SK-N-SH (cell line): Measurements from ENCODE around the gene MINDY3. TPM values are rescaled to one million over a fixed set of nuclear protein-coding genes. Genes with fewer than 3 reads are reported as not detected.

Experiments
- CTCF ChIA-PET: fragments of 300-600, 350-600 bp; formaldehyde crosslinking; extraction: SDS; loops from one replicate; lab custom pipeline; 2021; lab: Yijun Ruan, JAX
- POLR2A ChIA-PET: fragments of 350-600 bp; sonication (Branson Sonifier 250); formaldehyde crosslinking; extraction: SDS; loops from one replicate; lab custom pipeline; 2020; ENCODE audit warnings: antibody characterized with exemption, inconsistent platforms; lab: Yijun Ruan, JAX
- DNase-seq: peaks from one replicate; pipeline ENCODE4 v3.0.0; 2012
- H2AFZ ChIP-seq: fragments of 200-600 bp; sonication (generic); 2 replicates; pipeline ENCODE4 v1.8.1; 2016; ENCODE audit warnings: antibody characterized with exemption, mild to moderate bottlenecking, low read depth
- H3F3A ChIP-seq: fragments of 200-600 bp; sonication (generic); replicated peaks from 2 replicates; pipeline ENCODE3; 2016; ENCODE audit warnings: antibody characterized with exemption, mild to moderate bottlenecking; ENCODE audit not compliant: insufficient read depth
- H3K27ac ChIP-seq, 2 experiments: fragments of 200-500 bp in 1 of 2; fragments of 200-600 bp in 1 of 2; sonication (Bioruptor generic) in 1 of 2; sonication (generic), shearing (Covaris generic) in 1 of 2; 2 replicates each; pipeline versions ENCODE4 v1.5.1 to v1.6.1; 2014 to 2016; ENCODE audit warnings: low read depth in 2 of 2, inconsistent platforms in 1 of 2, low read length in 1 of 2, mild to moderate bottlenecking in 1 of 2, mixed read lengths in 1 of 2
- H3K27me3 ChIP-seq: fragments of 200-600 bp; sonication (generic), shearing (Covaris generic); 2 replicates; pipeline ENCODE4 v1.6.1; 2016; ENCODE audit warnings: mixed run types; ENCODE audit not compliant: insufficient read depth
- H3K36me3 ChIP-seq, 2 experiments: fragments of 200-500 bp in 1 of 2; fragments of 200-600 bp in 1 of 2; sonication (Bioruptor generic) in 1 of 2; sonication (generic) in 1 of 2; replicated peaks in 1 of 2; 2 replicates each; pipeline versions ENCODE3 to v1.5.1; 2014 to 2016; ENCODE audit warnings: low read length in 1 of 2, mild to moderate bottlenecking in 1 of 2; ENCODE audit not compliant: insufficient read depth in 2 of 2, control insufficient read depth in 1 of 2
- H3K4me1 ChIP-seq, 2 experiments: fragments of 200-500 bp in 1 of 2; fragments of 200-600 bp in 1 of 2; sonication (Bioruptor generic) in 1 of 2; sonication (generic), shearing (Covaris generic) in 1 of 2; 2 replicates each; pipeline versions ENCODE4 v1.5.1 to v1.6.1; 2014 to 2016; ENCODE audit warnings: low read depth in 1 of 2, low read length in 1 of 2, mixed run types in 1 of 2; ENCODE audit not compliant: insufficient read depth in 2 of 2, control insufficient read depth in 1 of 2
- H3K4me2 ChIP-seq: fragments of 200-600 bp; sonication (generic), shearing (Covaris generic); 2 replicates; pipeline ENCODE4 v1.6.1; 2017; ENCODE audit warnings: mixed run types
- H3K4me3 ChIP-seq, 2 experiments: fragments of 200-500 bp in 1 of 2; fragments of 200-600 bp in 1 of 2; sonication (Bioruptor generic) in 1 of 2; sonication (generic), shearing (Covaris generic) in 1 of 2; 2 replicates each; pipeline versions ENCODE4 v1.5.1 to v1.8.1; 2014 to 2016; ENCODE audit warnings: low read depth in 2 of 2, inconsistent platforms in 1 of 2, low read length in 1 of 2, mild to moderate bottlenecking in 1 of 2, mixed read lengths in 1 of 2, moderate library complexity in 1 of 2
- H3K79me2 ChIP-seq: fragments of 200-600 bp; sonication (generic); 2 replicates; pipeline ENCODE4 v1.8.1; 2017; ENCODE audit warnings: mild to moderate bottlenecking; ENCODE audit not compliant: insufficient read depth
- H3K9ac ChIP-seq: fragments of 200-600 bp; sonication (generic); 2 replicates; pipeline ENCODE4 v1.6.1; 2017; ENCODE audit warnings: mixed run types
- H3K9me2 ChIP-seq: fragments of 200-600 bp; sonication (generic); 2 replicates; pipeline ENCODE4 v1.6.1; 2017; ENCODE audit warnings: mixed run types
- H3K9me3 ChIP-seq: fragments of 200-600 bp; sonication (generic); 2 replicates; pipeline ENCODE4 v1.6.1; 2017; ENCODE audit warnings: mixed run types, mild to moderate bottlenecking, moderate library complexity
- H4K20me1 ChIP-seq: fragments of 200-600 bp; sonication (generic); 2 replicates; pipeline ENCODE4 v1.6.1; 2017; ENCODE audit warnings: mild to moderate bottlenecking, mixed run types; ENCODE audit not compliant: insufficient read depth
- CHD2 ChIP-seq: fragments of 150-350 bp; IDR thresholded peaks from 2 replicates; pipeline ENCODE4 v1.6.1; 2018; ENCODE audit warnings: low read length; ENCODE audit not compliant: partially characterized antibody
- ELF1 ChIP-seq: IDR thresholded peaks from 2 replicates; pipeline ENCODE4 v1.4.0; 2012
- EP300 ChIP-seq, 2 experiments: IDR thresholded peaks; 2 replicates each; pipeline versions ENCODE4 v1.4.0 to v1.6.1; 2012; ENCODE audit warnings: borderline replicate concordance in 1 of 2, low read depth in 1 of 2, low read length in 1 of 2
- EZH2phosphoT487 ChIP-seq: fragments of 200-600 bp; sonication (generic); IDR thresholded peaks from 2 replicates; pipeline ENCODE4 v1.6.1; 2017; ENCODE audit warnings: low read depth, mixed run types, mild to moderate bottlenecking, antibody characterized with exemption, moderate library complexity, borderline replicate concordance
- GABPA ChIP-seq: IDR thresholded peaks from 2 replicates; pipeline ENCODE4 v1.4.0; 2012; ENCODE audit warnings: low read depth, mild to moderate bottlenecking
- GATA2 ChIP-seq: sonication (generic); formaldehyde crosslinking; IDR thresholded peaks from 2 replicates; pipeline ENCODE4 v1.5.0; 2020; ENCODE audit warnings: mild to moderate bottlenecking, missing genetic modification reagents
- JUND ChIP-seq: IDR thresholded peaks from 2 replicates; pipeline ENCODE4 v1.4.0; 2012
- MEF2A ChIP-seq: IDR thresholded peaks from 2 replicates; pipeline ENCODE4 v1.4.0; 2012; ENCODE audit warnings: low read depth, borderline replicate concordance
- POLR2AphosphoS5 ChIP-seq: IDR thresholded peaks from 2 replicates; pipeline ENCODE4 v1.6.1; 2012; ENCODE audit warnings: low read depth, low read length
- RCOR1 ChIP-seq: fragments of 150-350 bp; IDR thresholded peaks from 2 replicates; pipeline ENCODE4 v1.6.1; 2017; ENCODE audit warnings: antibody characterized with exemption, low read length
- TCF12 ChIP-seq: IDR thresholded peaks from 2 replicates; pipeline ENCODE4 v1.4.0; 2012
- WGBS: methylation state at CpG from one replicate; pipeline ENCODE4 v1.1.6; 2017; ENCODE audit warnings: low lambda C conversion rate; 5-methylcytosine and 5-hydroxymethylcytosine counted together
- polyA plus RNA-seq, 3 experiments: library from polyadenylated mRNA; depleted of rRNA; stranded (reverse); fragments of >200 nt; gene quantifications; 2 replicates each; pipeline ENCODE4 v1.2.3, GENCODE V29; 2012
- TF ChIP-seq, protein P1 (sequence below): fragments of 150-350 bp; IDR thresholded peaks from 2 replicates; pipeline ENCODE4 v1.6.1; 2016; ENCODE audit warnings: mild to moderate bottlenecking, low read depth, low read length
- TF ChIP-seq, protein P2 (sequence below): IDR thresholded peaks from 2 replicates; pipeline ENCODE4 v1.4.0; 2012; ENCODE audit warnings: low read depth, borderline replicate concordance
- TF ChIP-seq, protein P3 (sequence below): fragments of 150-350 bp; IDR thresholded peaks from 2 replicates; pipeline ENCODE4 v1.6.1; 2017; ENCODE audit warnings: antibody characterized with exemption, low read length, low read depth, borderline replicate concordance
- TF ChIP-seq, protein P4 (sequence below): fragments of 200-600 bp; sonication (generic); IDR thresholded peaks from 2 replicates; pipeline ENCODE4 v1.6.1; 2017; ENCODE audit warnings: antibody characterized with exemption, mild to moderate bottlenecking, moderate library complexity
- TF ChIP-seq, protein P5 (sequence below): IDR thresholded peaks from 2 replicates; pipeline ENCODE4 v1.6.1; 2012; ENCODE audit warnings: mild to moderate bottlenecking, low read depth, low read length, moderate library complexity

MINDY3 gene
- polyA plus RNA-seq, 1 of the 3 experiments (the other 2 are of a cell fraction), result 9.5 TPM

DNA sequence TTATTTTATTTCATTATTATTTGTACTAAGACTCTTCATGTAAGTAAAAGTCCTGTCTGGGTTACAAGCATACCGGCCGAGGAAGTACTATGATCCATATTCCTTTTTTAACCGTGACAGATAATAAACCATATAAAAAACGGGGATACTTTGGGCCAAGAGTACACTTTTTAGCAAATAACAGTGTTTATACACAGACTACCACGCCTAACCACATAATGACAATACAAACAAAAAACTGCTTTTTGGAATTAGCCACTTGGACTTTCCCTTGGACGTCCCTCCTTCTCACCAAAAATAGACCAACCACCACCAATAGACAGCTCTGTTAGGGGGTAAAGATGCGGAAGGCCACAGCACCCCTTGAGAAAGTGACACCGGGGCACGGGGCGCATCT, 800 bp downstream of the MINDY3 start:
- Histone ChIP-seq H3F3A (no peaks in the 10 kb centered on the region), H4K20me1 (peaks cover 9% of the 10 kb centered on the region), H3K4me1 (peaks cover 12 to 15% of the 10 kb centered on the region in 2 experiments; a peak in 3 of 4 replicates), H3K79me2 (peaks cover 47% of the 10 kb centered on the region), H3K9me2 (no peaks in the 10 kb centered on the region), H3K4me3 (peak overlapping the region; percentile 98 to 99), H3K27ac (peak overlapping the region in 1 of 2 experiments; percentile 70; a peak in 2 of 4 replicates), H2AFZ (peak overlapping the region; percentile 97; the same call in 1 of the 2 replicates), H3K27me3 (no peaks in the 10 kb centered on the region), H3K9me3 (no peaks in the 10 kb centered on the region), H3K4me2 (peak overlapping the region; percentile 76), H3K9ac (peak overlapping the region; percentile 66), H3K36me3 (peaks cover 0 to 4% of the 10 kb centered on the region in 2 experiments)
- DNase-seq, result no peak
- WGBS, result 11% methylated on average over 10 of the region's 10 CpGs
- ChIA-PET CTCF (interaction anchor here (1.5 kb wide), 1 partner anchor 43 kb away, joined by 5 read pairs; no protein-coding TSS in a partner anchor), POLR2A (no interaction called here)
- TF ChIP-seq GABPA (no peak), ELF1 (no peak), RCOR1 (no peak), JUND (no peak), EZH2phosphoT487 (no peak)
- TF ChIP-seq, protein P1, sequence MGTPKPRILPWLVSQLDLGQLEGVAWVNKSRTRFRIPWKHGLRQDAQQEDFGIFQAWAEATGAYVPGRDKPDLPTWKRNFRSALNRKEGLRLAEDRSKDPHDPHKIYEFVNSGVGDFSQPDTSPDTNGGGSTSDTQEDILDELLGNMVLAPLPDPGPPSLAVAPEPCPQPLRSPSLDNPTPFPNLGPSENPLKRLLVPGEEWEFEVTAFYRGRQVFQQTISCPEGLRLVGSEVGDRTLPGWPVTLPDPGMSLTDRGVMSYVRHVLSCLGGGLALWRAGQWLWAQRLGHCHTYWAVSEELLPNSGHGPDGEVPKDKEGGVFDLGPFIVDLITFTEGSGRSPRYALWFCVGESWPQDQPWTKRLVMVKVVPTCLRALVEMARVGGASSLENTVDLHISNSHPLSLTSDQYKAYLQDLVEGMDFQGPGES, result no peak
- TF ChIP-seq, protein P2, sequence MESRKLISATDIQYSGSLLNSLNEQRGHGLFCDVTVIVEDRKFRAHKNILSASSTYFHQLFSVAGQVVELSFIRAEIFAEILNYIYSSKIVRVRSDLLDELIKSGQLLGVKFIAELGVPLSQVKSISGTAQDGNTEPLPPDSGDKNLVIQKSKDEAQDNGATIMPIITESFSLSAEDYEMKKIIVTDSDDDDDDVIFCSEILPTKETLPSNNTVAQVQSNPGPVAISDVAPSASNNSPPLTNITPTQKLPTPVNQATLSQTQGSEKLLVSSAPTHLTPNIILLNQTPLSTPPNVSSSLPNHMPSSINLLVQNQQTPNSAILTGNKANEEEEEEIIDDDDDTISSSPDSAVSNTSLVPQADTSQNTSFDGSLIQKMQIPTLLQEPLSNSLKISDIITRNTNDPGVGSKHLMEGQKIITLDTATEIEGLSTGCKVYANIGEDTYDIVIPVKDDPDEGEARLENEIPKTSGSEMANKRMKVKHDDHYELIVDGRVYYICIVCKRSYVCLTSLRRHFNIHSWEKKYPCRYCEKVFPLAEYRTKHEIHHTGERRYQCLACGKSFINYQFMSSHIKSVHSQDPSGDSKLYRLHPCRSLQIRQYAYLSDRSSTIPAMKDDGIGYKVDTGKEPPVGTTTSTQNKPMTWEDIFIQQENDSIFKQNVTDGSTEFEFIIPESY, result no peak
- TF ChIP-seq, protein P3, sequence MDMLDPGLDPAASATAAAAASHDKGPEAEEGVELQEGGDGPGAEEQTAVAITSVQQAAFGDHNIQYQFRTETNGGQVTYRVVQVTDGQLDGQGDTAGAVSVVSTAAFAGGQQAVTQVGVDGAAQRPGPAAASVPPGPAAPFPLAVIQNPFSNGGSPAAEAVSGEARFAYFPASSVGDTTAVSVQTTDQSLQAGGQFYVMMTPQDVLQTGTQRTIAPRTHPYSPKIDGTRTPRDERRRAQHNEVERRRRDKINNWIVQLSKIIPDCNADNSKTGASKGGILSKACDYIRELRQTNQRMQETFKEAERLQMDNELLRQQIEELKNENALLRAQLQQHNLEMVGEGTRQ, result no peak
- TF ChIP-seq, protein P4, sequence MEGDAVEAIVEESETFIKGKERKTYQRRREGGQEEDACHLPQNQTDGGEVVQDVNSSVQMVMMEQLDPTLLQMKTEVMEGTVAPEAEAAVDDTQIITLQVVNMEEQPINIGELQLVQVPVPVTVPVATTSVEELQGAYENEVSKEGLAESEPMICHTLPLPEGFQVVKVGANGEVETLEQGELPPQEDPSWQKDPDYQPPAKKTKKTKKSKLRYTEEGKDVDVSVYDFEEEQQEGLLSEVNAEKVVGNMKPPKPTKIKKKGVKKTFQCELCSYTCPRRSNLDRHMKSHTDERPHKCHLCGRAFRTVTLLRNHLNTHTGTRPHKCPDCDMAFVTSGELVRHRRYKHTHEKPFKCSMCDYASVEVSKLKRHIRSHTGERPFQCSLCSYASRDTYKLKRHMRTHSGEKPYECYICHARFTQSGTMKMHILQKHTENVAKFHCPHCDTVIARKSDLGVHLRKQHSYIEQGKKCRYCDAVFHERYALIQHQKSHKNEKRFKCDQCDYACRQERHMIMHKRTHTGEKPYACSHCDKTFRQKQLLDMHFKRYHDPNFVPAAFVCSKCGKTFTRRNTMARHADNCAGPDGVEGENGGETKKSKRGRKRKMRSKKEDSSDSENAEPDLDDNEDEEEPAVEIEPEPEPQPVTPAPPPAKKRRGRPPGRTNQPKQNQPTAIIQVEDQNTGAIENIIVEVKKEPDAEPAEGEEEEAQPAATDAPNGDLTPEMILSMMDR, result no peak

DNA sequence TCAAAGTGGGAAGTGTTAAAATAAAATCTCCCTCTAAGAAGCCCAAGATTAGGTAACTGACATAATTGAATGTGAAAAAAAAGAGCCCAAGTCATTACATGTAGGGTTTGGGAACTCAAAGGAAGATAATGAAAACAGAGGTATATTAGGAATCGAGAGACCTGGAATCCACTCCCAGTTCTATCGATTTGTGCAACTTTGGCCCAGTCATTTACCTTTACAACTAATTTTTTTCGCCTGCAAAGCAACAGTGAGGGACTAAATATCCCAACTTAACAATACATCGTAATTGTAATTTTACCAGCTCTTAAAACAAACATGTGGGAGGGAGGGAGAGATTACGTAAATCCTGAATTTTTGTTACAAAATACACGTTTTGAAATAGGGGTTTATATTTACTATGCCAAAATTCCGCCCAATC, 1.4 kb downstream of the MINDY3 start:
- H2AFZ ChIP-seq, result no peak overlapping the region
- H3F3A ChIP-seq, result no peaks in the 10 kb centered on the region
- ChIA-PET POLR2A (no interaction called here), CTCF (interaction anchor here (1.0 to 1.5 kb wide), 2 partner anchors 44 to 919 kb away, joined by 4 to 5 read pairs; no protein-coding TSS in a partner anchor)
- H3K9me2 ChIP-seq, result no peaks in the 10 kb centered on the region
- WGBS, result 65% methylated on average over 7 of the region's 7 CpGs
- no peaks in the 10 kb centered on the region for H3K27me3 ChIP-seq
- H4K20me1 ChIP-seq, result peaks cover 9% of the 10 kb centered on the region
- no peak for DNase-seq
- H3K4me1 ChIP-seq, result peaks cover 12 to 15% of the 10 kb centered on the region in 2 experiments; a peak in 3 of 4 replicates
- H3K36me3 ChIP-seq, result peaks cover 0 to 4% of the 10 kb centered on the region in 2 experiments
- H3K9me3 ChIP-seq, result no peaks in the 10 kb centered on the region
- peak overlapping the region; percentile 98 to 99; a peak in 3 of 4 replicates for H3K4me3 ChIP-seq
- H3K9ac ChIP-seq, result peak overlapping the region; percentile 66; the same call in 1 of the 2 replicates
- no peak overlapping the region for H3K27ac ChIP-seq
- H3K4me2 ChIP-seq, result peak overlapping the region; percentile 76
- H3K79me2 ChIP-seq, result peaks cover 54% of the 10 kb centered on the region
- TF ChIP-seq, protein P3, result no peak
- no peak for TF ChIP-seq RCOR1
- no peak for TF ChIP-seq EP300 (IDR thresholded peaks at IDR 0.05; ENCODE audit: borderline replicate concordance in 1 of 2, low read depth in 1 of 2, low read length in 1 of 2)
- TF ChIP-seq POLR2AphosphoS5, result no peak
- no peak for TF ChIP-seq CHD2
- no peak for TF ChIP-seq MEF2A
- TF ChIP-seq, protein P5, sequence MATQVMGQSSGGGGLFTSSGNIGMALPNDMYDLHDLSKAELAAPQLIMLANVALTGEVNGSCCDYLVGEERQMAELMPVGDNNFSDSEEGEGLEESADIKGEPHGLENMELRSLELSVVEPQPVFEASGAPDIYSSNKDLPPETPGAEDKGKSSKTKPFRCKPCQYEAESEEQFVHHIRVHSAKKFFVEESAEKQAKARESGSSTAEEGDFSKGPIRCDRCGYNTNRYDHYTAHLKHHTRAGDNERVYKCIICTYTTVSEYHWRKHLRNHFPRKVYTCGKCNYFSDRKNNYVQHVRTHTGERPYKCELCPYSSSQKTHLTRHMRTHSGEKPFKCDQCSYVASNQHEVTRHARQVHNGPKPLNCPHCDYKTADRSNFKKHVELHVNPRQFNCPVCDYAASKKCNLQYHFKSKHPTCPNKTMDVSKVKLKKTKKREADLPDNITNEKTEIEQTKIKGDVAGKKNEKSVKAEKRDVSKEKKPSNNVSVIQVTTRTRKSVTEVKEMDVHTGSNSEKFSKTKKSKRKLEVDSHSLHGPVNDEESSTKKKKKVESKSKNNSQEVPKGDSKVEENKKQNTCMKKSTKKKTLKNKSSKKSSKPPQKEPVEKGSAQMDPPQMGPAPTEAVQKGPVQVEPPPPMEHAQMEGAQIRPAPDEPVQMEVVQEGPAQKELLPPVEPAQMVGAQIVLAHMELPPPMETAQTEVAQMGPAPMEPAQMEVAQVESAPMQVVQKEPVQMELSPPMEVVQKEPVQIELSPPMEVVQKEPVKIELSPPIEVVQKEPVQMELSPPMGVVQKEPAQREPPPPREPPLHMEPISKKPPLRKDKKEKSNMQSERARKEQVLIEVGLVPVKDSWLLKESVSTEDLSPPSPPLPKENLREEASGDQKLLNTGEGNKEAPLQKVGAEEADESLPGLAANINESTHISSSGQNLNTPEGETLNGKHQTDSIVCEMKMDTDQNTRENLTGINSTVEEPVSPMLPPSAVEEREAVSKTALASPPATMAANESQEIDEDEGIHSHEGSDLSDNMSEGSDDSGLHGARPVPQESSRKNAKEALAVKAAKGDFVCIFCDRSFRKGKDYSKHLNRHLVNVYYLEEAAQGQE, result no peak
- no peak for TF ChIP-seq JUND
- TF ChIP-seq TCF12, result no peak
- no peak for TF ChIP-seq GATA2 (CRISPR knock-in tag)
